ENCODE data around the gene RPS8.
A peak's percentile ranks its signal among the peaks of the same experiment; 100 is the strongest.

Gene RPS8

GRCh38 chr1:44730741-44731512, 44.4 kb upstream of the RPS8 start, which contains the start of gene RNU5D-1 (continued):
- TF ChIP-seq ZBTB11 (tag by site-specific recombination; conservative IDR thresholded peaks at IDR 0.05; ENCODE audit: low read depth) = 0 out of 2 replicates have a peak, but pooled peaks have one; percentile 9
- TF ChIP-seq ZBTB8A (tag by site-specific recombination; IDR thresholded peaks at IDR 0.05) = peak; percentile 72
- TF ChIP-seq ZNF248 (tag by site-specific recombination; IDR thresholded peaks at IDR 0.05) = no peak
- no peak for TF ChIP-seq ZSCAN5A (tag by site-specific recombination; IDR thresholded peaks at IDR 0.05)
- peak; percentile 18; the same call in 1 of the 2 replicates for TF ChIP-seq OVOL3 (tag by site-specific recombination; IDR thresholded peaks at IDR 0.05)
- no peak for TF ChIP-seq ZFHX2 (tag by site-specific recombination; conservative IDR thresholded peaks at IDR 0.05)
- TF ChIP-seq ZSCAN4 (tag by site-specific recombination; IDR thresholded peaks at IDR 0.05) = no peak
- 0 out of 2 replicates have a peak, but pooled peaks have one; percentile 5 for TF ChIP-seq ZNF10 (tag by site-specific recombination; IDR thresholded peaks at IDR 0.05)
- TF ChIP-seq ZNF529 (tag by site-specific recombination; IDR thresholded peaks at IDR 0.05; ENCODE audit: insufficient replicate concordance) = no peak
- TF ChIP-seq ZNF473 (tag by site-specific recombination; IDR thresholded peaks at IDR 0.05) = no peak
- no peak for TF ChIP-seq ZNF791 (tag by site-specific recombination; IDR thresholded peaks at IDR 0.05)
- peak; percentile 94 for TF ChIP-seq PRDM1 (tag by site-specific recombination; IDR thresholded peaks at IDR 0.05)
- no peak for TF ChIP-seq ZNF747 (tag by site-specific recombination; IDR thresholded peaks at IDR 0.05)
- no peak for TF ChIP-seq BCL6B (tag by site-specific recombination; IDR thresholded peaks at IDR 0.05)
- TF ChIP-seq ZNF837 (tag by site-specific recombination; IDR thresholded peaks at IDR 0.05) = no peak
- TF ChIP-seq ZNF645 (tag by site-specific recombination; IDR thresholded peaks at IDR 0.05) = no peak
- peak; percentile 87 for TF ChIP-seq ZNF18 (tag by site-specific recombination; IDR thresholded peaks at IDR 0.05)
- no peak for TF ChIP-seq ZNF621 (tag by site-specific recombination; IDR thresholded peaks at IDR 0.05)
- no peak for TF ChIP-seq ZIC2 (tag by site-specific recombination; IDR thresholded peaks at IDR 0.05)
- TF ChIP-seq ZNF596 (tag by site-specific recombination; IDR thresholded peaks at IDR 0.05) = no peak
- TF ChIP-seq ZNF133 (tag by site-specific recombination; IDR thresholded peaks at IDR 0.05) = no peak
- TF ChIP-seq AEBP2 (tag by site-specific recombination; IDR thresholded peaks at IDR 0.05; ENCODE audit: borderline replicate concordance) = no peak
- TF ChIP-seq ZNF341 (tag by site-specific recombination; IDR thresholded peaks at IDR 0.05; ENCODE audit: low read depth) = peak; percentile 66
- TF ChIP-seq ZNF350 (tag by site-specific recombination; IDR thresholded peaks at IDR 0.05) = no peak
- TF ChIP-seq SCRT2 (tag by site-specific recombination; IDR thresholded peaks at IDR 0.05) = peak; percentile 99
- peak; percentile 68 for TF ChIP-seq OSR2 (tag by site-specific recombination; IDR thresholded peaks at IDR 0.05)
- no peak for TF ChIP-seq MYNN (tag by site-specific recombination; IDR thresholded peaks at IDR 0.05; ENCODE audit: borderline replicate concordance)
- TF ChIP-seq ZEB2 (tag by site-specific recombination; IDR thresholded peaks at IDR 0.05) = peak; percentile 78; the same call in 1 of the 2 replicates
- no peak; the same call in none of the 2 replicates for TF ChIP-seq ZNF501 (tag by site-specific recombination; IDR thresholded peaks at IDR 0.05)

Data from HEK293 (cell line).